DND-41 (cell line): ENCODE results near the gene CCDC154.

ENCODE experiments used
- ATAC-seq: fragments of 200-7000 bp; cut with Tn5 transposase; 3 replicates; pipeline ENCODE4 v1.9.1; 2021; ENCODE audit warnings: low read depth; ENCODE audit not compliant: insufficient read depth
- DNase-seq: peaks from one replicate; pipeline ENCODE4 v3.0.0-alpha.2; 2020
- H2AFZ ChIP-seq: 2 replicates; pipeline ENCODE4 v1.6.0; 2012; ENCODE audit warnings: low read depth, low read length
- H3K27ac ChIP-seq: 2 replicates; pipeline ENCODE4 v1.5.1; 2012; ENCODE audit warnings: low read length, inconsistent platforms
- H3K27me3 ChIP-seq: fragments of 200-600 bp; sonication (generic); 2 replicates; pipeline ENCODE4 v1.6.0; 2012; ENCODE audit warnings: low read length, mild to moderate bottlenecking, inconsistent platforms; ENCODE audit not compliant: insufficient read depth, poor library complexity
- H3K36me3 ChIP-seq: 2 replicates; pipeline ENCODE4 v1.5.1; 2012; ENCODE audit warnings: low read length, inconsistent platforms; ENCODE audit not compliant: insufficient read depth
- H3K4me1 ChIP-seq: 2 replicates; pipeline ENCODE4 v1.5.1; 2012; ENCODE audit warnings: mild to moderate bottlenecking, low read length; ENCODE audit not compliant: insufficient read depth
- H3K4me2 ChIP-seq: 2 replicates; pipeline ENCODE4 v1.6.0; 2012; ENCODE audit warnings: mild to moderate bottlenecking, moderate library complexity, low read length, inconsistent platforms; ENCODE audit not compliant: insufficient read depth
- H3K4me3 ChIP-seq, 2 experiments: fragments of 200-600 bp in 1 of 2; shearing (Covaris generic) in 1 of 2; 2 replicates each; pipeline ENCODE4 v1.5.1; 2012 to 2016; ENCODE audit warnings: inconsistent platforms in 2 of 2, low read length in 2 of 2, mild to moderate bottlenecking in 2 of 2, low read depth in 1 of 2, moderate library complexity in 1 of 2
- H3K79me2 ChIP-seq: 2 replicates; pipeline ENCODE4 v1.6.0; 2012; ENCODE audit warnings: low read length, inconsistent platforms; ENCODE audit not compliant: insufficient read depth
- H3K9ac ChIP-seq: 2 replicates; pipeline ENCODE4 v1.6.0; 2012; ENCODE audit warnings: low read depth, mild to moderate bottlenecking, inconsistent platforms, low read length, moderate library complexity
- H3K9me3 ChIP-seq: 2 replicates; pipeline ENCODE4 v1.5.1; 2012; ENCODE audit warnings: low read length, moderate library complexity, mild to moderate bottlenecking, inconsistent platforms; ENCODE audit not compliant: insufficient read depth, severe bottlenecking
- H4K20me1 ChIP-seq: 2 replicates; pipeline ENCODE4 v1.6.0; 2012; ENCODE audit warnings: low read length; ENCODE audit not compliant: insufficient read depth
- EZH2 ChIP-seq: IDR thresholded peaks from 3 replicates; pipeline ENCODE4 v1.6.1; 2012; ENCODE audit warnings: borderline replicate concordance, low read depth, mild to moderate bottlenecking, moderate library complexity, low read length, inconsistent platforms; ENCODE audit not compliant: severe bottlenecking
- TF ChIP-seq, protein P1 (sequence below): IDR thresholded peaks from 2 replicates; pipeline ENCODE4 v1.5.1; 2012; ENCODE audit warnings: borderline replicate concordance, low read length, moderate library complexity, mild to moderate bottlenecking; ENCODE audit not compliant: poor library complexity, severe bottlenecking; ENCODE audit errors: extremely low read depth

The CCDC154 gene

GRCh38 chr16:1444730-1445517 lies 568 bp upstream of the CCDC154 start:
- H3K9me3 ChIP-seq: no peaks in the 10 kb centered on the region
- no peaks in the 10 kb centered on the region for H3K27me3 ChIP-seq
- no peaks in the 10 kb centered on the region for H3K4me1 ChIP-seq
- ATAC-seq (no peak), DNase-seq (no peak)
- peaks cover 36% of the 10 kb centered on the region for H3K36me3 ChIP-seq
- TF ChIP-seq, protein P1, sequence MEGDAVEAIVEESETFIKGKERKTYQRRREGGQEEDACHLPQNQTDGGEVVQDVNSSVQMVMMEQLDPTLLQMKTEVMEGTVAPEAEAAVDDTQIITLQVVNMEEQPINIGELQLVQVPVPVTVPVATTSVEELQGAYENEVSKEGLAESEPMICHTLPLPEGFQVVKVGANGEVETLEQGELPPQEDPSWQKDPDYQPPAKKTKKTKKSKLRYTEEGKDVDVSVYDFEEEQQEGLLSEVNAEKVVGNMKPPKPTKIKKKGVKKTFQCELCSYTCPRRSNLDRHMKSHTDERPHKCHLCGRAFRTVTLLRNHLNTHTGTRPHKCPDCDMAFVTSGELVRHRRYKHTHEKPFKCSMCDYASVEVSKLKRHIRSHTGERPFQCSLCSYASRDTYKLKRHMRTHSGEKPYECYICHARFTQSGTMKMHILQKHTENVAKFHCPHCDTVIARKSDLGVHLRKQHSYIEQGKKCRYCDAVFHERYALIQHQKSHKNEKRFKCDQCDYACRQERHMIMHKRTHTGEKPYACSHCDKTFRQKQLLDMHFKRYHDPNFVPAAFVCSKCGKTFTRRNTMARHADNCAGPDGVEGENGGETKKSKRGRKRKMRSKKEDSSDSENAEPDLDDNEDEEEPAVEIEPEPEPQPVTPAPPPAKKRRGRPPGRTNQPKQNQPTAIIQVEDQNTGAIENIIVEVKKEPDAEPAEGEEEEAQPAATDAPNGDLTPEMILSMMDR: no peak
- H3K9ac ChIP-seq: no peak overlapping the region
- H3K4me2 ChIP-seq: no peak overlapping the region
- no peak overlapping the region for H3K4me3 ChIP-seq
- no peaks in the 10 kb centered on the region for H3K79me2 ChIP-seq
- H2AFZ ChIP-seq: no peak overlapping the region
- no peak overlapping the region for H3K27ac ChIP-seq
- H4K20me1 ChIP-seq: peaks cover 11% of the 10 kb centered on the region; the same call in 1 of the 2 replicates

DNA sequence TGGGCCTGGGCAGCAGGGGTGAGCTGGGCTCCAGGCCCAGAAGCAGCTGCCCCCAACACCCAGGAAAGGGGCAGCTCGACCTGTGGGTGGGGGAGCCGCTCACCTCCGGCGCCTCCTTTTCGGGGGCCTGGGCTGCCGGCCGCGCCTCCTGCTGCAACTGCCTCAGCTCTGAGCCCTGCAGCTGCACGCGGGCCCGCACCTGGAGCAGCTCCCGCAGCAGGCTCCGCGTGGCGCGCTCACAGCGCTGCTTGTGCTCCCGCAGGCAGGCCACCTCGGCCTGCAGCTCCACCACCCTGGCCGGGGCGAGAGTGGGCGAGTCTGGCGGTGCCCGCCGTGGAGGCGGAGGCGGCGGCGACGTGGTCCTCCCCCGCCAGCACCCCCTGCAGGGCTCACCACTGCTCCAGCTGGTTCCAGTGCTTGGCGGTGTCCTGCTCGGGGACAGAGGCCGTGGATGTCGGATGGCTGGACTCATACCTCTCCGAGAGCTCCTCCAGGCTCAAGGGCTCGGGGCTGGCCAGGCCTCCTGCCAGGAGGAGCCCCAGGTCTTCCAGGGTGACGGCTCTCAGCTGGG lies 868 bp downstream of the CCDC154 start:
- Histone ChIP-seq H3K36me3 (peaks cover 26% of the 10 kb centered on the region), H3K4me3 (no peak overlapping the region), H3K79me2 (no peaks in the 10 kb centered on the region), H3K9ac (no peak overlapping the region), H3K4me2 (no peak overlapping the region), H3K27ac (no peak overlapping the region), H3K27me3 (no peaks in the 10 kb centered on the region), H3K9me3 (no peaks in the 10 kb centered on the region), H2AFZ (no peak overlapping the region), H3K4me1 (no peaks in the 10 kb centered on the region), H4K20me1 (peaks cover 4% of the 10 kb centered on the region; the same call in 1 of the 2 replicates)
- no peak; the same call in 2 of the 3 replicates for ATAC-seq
- TF ChIP-seq EZH2: no peak
- TF ChIP-seq, protein P1: no peak
- DNase-seq: no peak

DNA sequence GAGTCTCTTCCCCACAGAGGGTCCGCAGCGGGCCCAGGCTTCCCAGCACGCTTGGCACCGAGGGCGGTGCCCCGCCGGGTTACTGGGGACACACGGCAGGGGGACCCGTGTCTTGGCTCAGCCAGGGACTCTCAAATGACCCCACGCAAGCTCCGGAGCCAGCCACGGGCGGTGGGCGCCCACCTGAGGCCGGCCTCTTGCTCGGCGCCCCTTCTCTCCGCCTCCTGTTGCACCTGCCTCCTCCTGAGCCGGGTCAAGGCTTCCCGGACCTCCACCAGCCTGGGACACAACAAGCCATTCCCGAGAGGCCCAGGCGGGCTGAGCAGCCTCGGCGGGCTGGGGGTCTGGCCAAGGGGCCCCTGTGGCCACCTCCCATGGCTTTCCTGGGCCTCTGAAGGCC lies 1.7 kb downstream of the CCDC154 start:
- H3K27ac ChIP-seq: no peak overlapping the region
- no peak for TF ChIP-seq EZH2
- TF ChIP-seq, protein P1: no peak
- H3K4me1 ChIP-seq: no peaks in the 10 kb centered on the region
- H2AFZ ChIP-seq: no peak overlapping the region
- no peaks in the 10 kb centered on the region for H3K79me2 ChIP-seq
- no peak for DNase-seq
- no peak overlapping the region for H3K4me3 ChIP-seq
- peaks cover 18% of the 10 kb centered on the region for H3K36me3 ChIP-seq
- no peaks in the 10 kb centered on the region for H3K9me3 ChIP-seq
- no peak for ATAC-seq
- H3K27me3 ChIP-seq: no peaks in the 10 kb centered on the region
- H3K9ac ChIP-seq: no peak overlapping the region
- H4K20me1 ChIP-seq: no peaks in the 10 kb centered on the region
- no peak overlapping the region for H3K4me2 ChIP-seq
